Stimulated activated CD8-positive, alpha-beta memory T cell treated with anti-CD3 and anti-CD28 coated beads, Interleukin-2, amount 100 ng/mL, for 1 hour (primary cell): ENCODE results near the gene FOXP4.

Experiments used
- DNase-seq, 2 donors: peaks; one replicate each; pipeline ENCODE4 v3.0.0-alpha.2; 2020; ENCODE audit warnings: low read depth in 2 of 2

The FOXP4 gene

GRCh38 chr6:41519745-41520699, 26.2 kb upstream of the FOXP4 start:
- no peak for DNase-seq

GRCh38 chr6:41522780-41523548, 23.2 kb upstream of the FOXP4 start:
- DNase-seq = no peak

- no peak for DNase-seq
Observed at GRCh38 chr6:41523915-41524633, 22.1 kb upstream of the FOXP4 start.

GRCh38 chr6:41524634-41525011, 21.6 kb upstream of the FOXP4 start:
- DNase-seq = no peak

- no peak for DNase-seq
Observed at GRCh38 chr6:41527721-41528408, 18.3 kb upstream of the FOXP4 start.

- no peak for DNase-seq
Observed at GRCh38 chr6:41528409-41528963, 17.7 kb upstream of the FOXP4 start.

- no peak for DNase-seq
Observed at GRCh38 chr6:41529049-41529448, 17.1 kb upstream of the FOXP4 start.

- no peak for DNase-seq
Observed at GRCh38 chr6:41529970-41530369, 16.2 kb upstream of the FOXP4 start.

GRCh38 chr6:41530476-41530875, 15.7 kb upstream of the FOXP4 start:
- DNase-seq = no peak

GRCh38 chr6:41531016-41531415, 15.2 kb upstream of the FOXP4 start:
- DNase-seq = no peak

GRCh38 chr6:41531591-41532582, 14.3 kb upstream of the FOXP4 start:
- peak in 1 of 2 donors; percentile 21 for DNase-seq

GRCh38 chr6:41535766-41536165, 10.4 kb upstream of the FOXP4 start:
- DNase-seq = no peak

GRCh38 chr6:41536795-41537758, 9.1 kb upstream of the FOXP4 start:
- no peak for DNase-seq

- no peak for DNase-seq
Observed at GRCh38 chr6:41538556-41539182, 7.5 kb upstream of the FOXP4 start.

- no peak for DNase-seq
Observed at GRCh38 chr6:41539204-41539603, 7.0 kb upstream of the FOXP4 start.

GRCh38 chr6:41541364-41541763, 4.8 kb upstream of the FOXP4 start:
- no peak for DNase-seq

- DNase-seq = no peak
Observed at GRCh38 chr6:41543087-41543486, 3.1 kb upstream of the FOXP4 start.

GRCh38 chr6:41545247-41545702, 906 bp upstream of the FOXP4 start:
- no peak for DNase-seq
